Measurements from ENCODE around the gene MAPK9.
A peak's percentile ranks its signal among the peaks of the same experiment; 100 is the strongest.

MAPK9 gene

DNA sequence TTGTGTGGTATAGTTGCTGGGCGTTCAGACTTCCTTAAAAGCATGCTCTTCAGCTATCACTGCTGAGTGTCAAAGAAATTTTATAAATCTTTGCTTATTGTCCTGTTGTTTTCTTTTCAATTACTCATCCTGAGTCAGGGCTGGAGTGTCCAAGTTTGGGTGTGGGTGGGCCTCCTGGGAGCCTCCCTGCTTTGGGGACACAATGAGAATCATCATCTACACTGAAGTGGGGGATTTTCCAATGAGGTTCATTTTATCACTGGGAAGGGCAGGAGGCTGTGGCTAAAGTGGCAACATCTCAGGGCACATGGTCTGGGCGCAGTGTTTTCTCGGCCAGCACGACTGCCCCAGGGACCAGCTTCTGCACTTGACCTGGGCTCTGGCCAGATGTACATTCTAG lies 41.8 kb upstream of the MAPK9 start:
- peaks cover 83% of the 10 kb centered on the region for H3K36me3 ChIP-seq (ENCODE audit: insufficient read depth, low read length)

DNA sequence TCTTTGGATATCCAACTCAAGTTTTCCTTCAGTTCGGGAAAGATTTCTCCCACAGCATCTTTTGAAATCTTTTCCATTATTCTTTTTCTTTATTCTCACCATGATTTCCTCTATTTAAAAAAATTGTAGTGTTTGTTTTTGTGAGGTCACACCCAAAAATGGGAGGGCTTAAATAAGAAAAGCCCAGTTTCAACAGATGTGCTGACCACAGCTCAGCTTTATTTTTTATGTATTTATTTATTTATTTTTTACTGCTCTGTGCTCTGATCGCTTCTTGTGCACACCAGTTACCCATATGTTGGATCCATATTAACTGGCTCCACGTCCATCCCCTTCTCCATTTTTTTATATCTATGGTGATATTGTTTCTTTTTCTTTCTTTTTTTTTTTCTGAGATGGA lies 41.0 kb upstream of the MAPK9 start:
- Histone ChIP-seq H3K36me3 (ENCODE audit: insufficient read depth, low read length) (peaks cover 83% of the 10 kb centered on the region), H3K9me3 (ENCODE audit: insufficient read depth, low read depth, low read length) (no peaks in the 10 kb centered on the region), H3K4me3 (ENCODE audit: low read length) (no peak overlapping the region), H3K4me1 (ENCODE audit: insufficient read depth, low read length) (peaks cover 18% of the 10 kb centered on the region), H3K27me3 (ENCODE audit: insufficient read depth, low read length) (no peaks in the 10 kb centered on the region), H3K9ac (ENCODE audit: low read depth, low read length) (no peak overlapping the region), H3K27ac (ENCODE audit: low read depth, low read length) (peak overlapping the region; percentile 67; the same call in 1 of the 2 replicates)
- 90% methylated on average over 1 of the region's 3 CpGs for WGBS

More for the DNA sequence above, 41.8 kb upstream of the MAPK9 start:
- Histone ChIP-seq H3K4me1 (ENCODE audit: insufficient read depth, low read length) (peaks cover 18% of the 10 kb centered on the region), H3K4me3 (ENCODE audit: low read length) (no peak overlapping the region), H3K27me3 (ENCODE audit: insufficient read depth, low read length) (no peaks in the 10 kb centered on the region), H3K9ac (ENCODE audit: low read depth, low read length) (no peak overlapping the region), H3K27ac (ENCODE audit: low read depth, low read length) (0 out of 2 replicates have a peak overlapping the region, but pooled peaks have one; percentile 35), H3K9me3 (ENCODE audit: insufficient read depth, low read depth, low read length) (no peaks in the 10 kb centered on the region)
- 93% methylated on average over 4 of the region's 4 CpGs for WGBS

DNA sequence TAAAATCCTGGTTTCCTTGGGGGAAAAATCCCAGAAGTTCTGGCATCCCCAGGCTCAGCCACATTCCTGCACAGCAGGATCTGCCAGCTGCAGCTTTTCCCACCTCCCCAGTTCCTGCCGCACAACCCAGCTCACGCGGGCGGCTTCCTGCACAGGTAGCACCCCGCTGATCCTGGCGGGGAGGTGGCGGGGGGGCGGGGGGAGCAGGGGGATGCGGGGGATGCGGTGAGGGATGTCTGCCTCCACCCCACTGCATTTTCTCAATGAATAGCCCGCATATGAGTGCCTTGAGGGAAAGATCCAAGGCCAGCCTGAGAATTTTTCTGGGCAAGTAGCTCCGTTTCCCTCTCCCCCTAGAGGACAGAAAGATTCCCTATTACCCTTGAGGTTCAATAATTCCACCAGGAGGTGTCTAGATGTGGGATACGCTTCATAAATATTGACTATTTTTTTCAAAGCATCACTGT lies 40.2 kb upstream of the MAPK9 start:
- WGBS: 9% methylated on average over 3 of the region's 13 CpGs
- peaks cover 85% of the 10 kb centered on the region for H3K36me3 ChIP-seq (ENCODE audit: insufficient read depth, low read length)

GRCh38 chr5:180331647-180331950 lies 39.7 kb upstream of the MAPK9 start:
- peaks cover 86% of the 10 kb centered on the region for H3K36me3 ChIP-seq (ENCODE audit: insufficient read depth, low read length)
- H3K4me3 ChIP-seq (ENCODE audit: low read length): peak overlapping the region; percentile 39
- H3K4me1 ChIP-seq (ENCODE audit: insufficient read depth, low read length): peaks cover 18% of the 10 kb centered on the region
- no peaks in the 10 kb centered on the region for H3K9me3 ChIP-seq (ENCODE audit: insufficient read depth, low read depth, low read length)
- 18% methylated on average over 7 of the region's 7 CpGs for WGBS
- H3K9ac ChIP-seq (ENCODE audit: low read depth, low read length): peak overlapping the region; percentile 87
- H3K27ac ChIP-seq (ENCODE audit: low read depth, low read length): peak overlapping the region; percentile 100
- no peaks in the 10 kb centered on the region for H3K27me3 ChIP-seq (ENCODE audit: insufficient read depth, low read length)

More for the DNA sequence above, 40.2 kb upstream of the MAPK9 start:
- H3K9me3 ChIP-seq (ENCODE audit: insufficient read depth, low read depth, low read length): no peaks in the 10 kb centered on the region
- H3K27me3 ChIP-seq (ENCODE audit: insufficient read depth, low read length): no peaks in the 10 kb centered on the region
- peaks cover 18% of the 10 kb centered on the region for H3K4me1 ChIP-seq (ENCODE audit: insufficient read depth, low read length)
- peak overlapping the region; percentile 100 for H3K27ac ChIP-seq (ENCODE audit: low read depth, low read length)
- peak overlapping the region; percentile 87 for H3K9ac ChIP-seq (ENCODE audit: low read depth, low read length)
- H3K4me3 ChIP-seq (ENCODE audit: low read length): peak overlapping the region; percentile 39

GRCh38 chr5:180330810-180331646 lies 39.1 kb upstream of the MAPK9 start:
- Histone ChIP-seq H3K27ac (ENCODE audit: low read depth, low read length) (peak overlapping the region; percentile 100), H3K9me3 (ENCODE audit: insufficient read depth, low read depth, low read length) (no peaks in the 10 kb centered on the region), H3K4me1 (ENCODE audit: insufficient read depth, low read length) (peaks cover 18% of the 10 kb centered on the region), H3K4me3 (ENCODE audit: low read length) (no peak overlapping the region; the same call in 1 of the 2 replicates), H3K36me3 (ENCODE audit: insufficient read depth, low read length) (peaks cover 86% of the 10 kb centered on the region), H3K27me3 (ENCODE audit: insufficient read depth, low read length) (no peaks in the 10 kb centered on the region), H3K9ac (ENCODE audit: low read depth, low read length) (peak overlapping the region; percentile 87)
- WGBS: 80% methylated on average over 16 of the region's 16 CpGs

DNA sequence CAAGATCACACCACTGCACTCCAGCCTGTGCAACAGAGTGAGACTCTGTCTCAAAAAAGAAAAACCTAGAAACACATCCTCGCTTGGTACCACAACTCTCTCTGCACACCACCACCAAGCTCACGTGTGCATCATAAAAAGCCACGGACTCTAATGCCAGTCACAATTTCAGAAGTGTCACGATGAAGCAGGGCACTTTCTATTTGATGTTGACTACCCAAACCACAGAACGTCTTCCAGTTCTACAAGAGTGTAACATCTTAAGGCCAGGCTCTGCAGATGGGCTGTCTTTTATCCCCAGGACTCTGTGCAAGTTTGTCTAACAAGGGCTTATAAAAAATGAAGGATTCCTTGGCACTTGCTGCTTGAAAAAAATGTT lies 38.4 kb upstream of the MAPK9 start:
- H3K9ac ChIP-seq (ENCODE audit: low read depth, low read length): peak overlapping the region; percentile 87; the same call in 1 of the 2 replicates
- H3K9me3 ChIP-seq (ENCODE audit: insufficient read depth, low read depth, low read length): no peaks in the 10 kb centered on the region
- WGBS: 92% methylated on average over 5 of the region's 5 CpGs
- peaks cover 83% of the 10 kb centered on the region for H3K36me3 ChIP-seq (ENCODE audit: insufficient read depth, low read length)
- H3K4me1 ChIP-seq (ENCODE audit: insufficient read depth, low read length): peaks cover 18% of the 10 kb centered on the region
- H3K4me3 ChIP-seq (ENCODE audit: low read length): no peak overlapping the region
- no peaks in the 10 kb centered on the region for H3K27me3 ChIP-seq (ENCODE audit: insufficient read depth, low read length)
- peak overlapping the region; percentile 100 for H3K27ac ChIP-seq (ENCODE audit: low read depth, low read length)

DNA sequence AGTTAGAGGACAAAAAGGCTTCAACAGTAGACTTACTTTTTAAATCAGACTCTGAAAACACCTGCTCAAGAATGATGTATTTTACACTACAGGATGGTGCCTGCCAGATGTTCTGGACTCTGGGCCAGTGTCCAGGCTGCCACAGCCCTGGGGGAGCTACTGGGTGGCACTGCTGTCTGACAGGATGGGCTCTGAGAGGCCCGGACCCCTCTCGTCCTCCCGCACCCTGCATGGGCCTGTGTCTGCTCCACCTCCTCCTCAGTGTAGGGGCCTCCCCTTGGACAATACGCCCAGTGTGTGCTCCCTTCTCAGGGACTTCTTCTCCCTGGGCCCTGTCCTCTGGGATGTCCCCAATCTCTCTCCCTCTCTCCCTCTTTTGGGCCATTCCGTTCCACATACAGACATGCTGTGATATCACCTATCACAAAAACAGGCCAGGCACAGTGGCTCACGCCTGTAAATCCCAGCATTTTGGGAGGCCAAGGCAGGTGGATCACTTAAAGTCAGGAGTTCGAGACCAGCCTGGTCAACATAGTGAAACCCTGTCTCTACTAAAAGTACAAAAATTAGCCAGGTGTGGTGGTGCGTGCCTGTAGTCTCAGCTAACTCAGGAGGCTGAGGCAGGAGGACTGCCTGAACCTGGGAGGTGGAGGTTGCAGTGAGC lies 37.9 kb upstream of the MAPK9 start:
- no peak overlapping the region for H3K9ac ChIP-seq (ENCODE audit: low read depth, low read length)
- H3K27ac ChIP-seq (ENCODE audit: low read depth, low read length): peak overlapping the region; percentile 26
- peaks cover 18% of the 10 kb centered on the region for H3K4me1 ChIP-seq (ENCODE audit: insufficient read depth, low read length)
- H3K27me3 ChIP-seq (ENCODE audit: insufficient read depth, low read length): no peaks in the 10 kb centered on the region
- H3K4me3 ChIP-seq (ENCODE audit: low read length): no peak overlapping the region
- no peaks in the 10 kb centered on the region for H3K9me3 ChIP-seq (ENCODE audit: insufficient read depth, low read depth, low read length)
- H3K36me3 ChIP-seq (ENCODE audit: insufficient read depth, low read length): peaks cover 83% of the 10 kb centered on the region
- 93% methylated on average over 8 of the region's 8 CpGs for WGBS

DNA sequence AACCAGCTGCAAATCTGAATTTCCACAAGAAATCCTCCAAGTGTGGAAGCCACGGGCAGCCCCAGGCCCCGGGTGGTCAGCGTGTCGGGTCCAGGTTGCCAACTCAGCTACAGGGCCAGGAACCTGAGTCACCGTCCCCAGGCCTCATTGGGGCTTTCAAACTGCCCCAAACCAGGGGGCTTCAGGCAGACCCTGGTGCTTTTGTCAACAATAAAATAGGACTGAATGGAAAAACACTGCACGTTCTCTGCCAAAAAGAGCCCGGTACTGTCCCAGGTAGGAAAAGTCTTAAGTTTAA lies 37.2 kb upstream of the MAPK9 start:
- Histone ChIP-seq H3K4me1 (ENCODE audit: insufficient read depth, low read length) (peaks cover 18% of the 10 kb centered on the region), H3K9ac (ENCODE audit: low read depth, low read length) (no peak overlapping the region), H3K27me3 (ENCODE audit: insufficient read depth, low read length) (no peaks in the 10 kb centered on the region), H3K4me3 (ENCODE audit: low read length) (no peak overlapping the region), H3K27ac (ENCODE audit: low read depth, low read length) (peak overlapping the region; percentile 35; the same call in 1 of the 2 replicates), H3K9me3 (ENCODE audit: insufficient read depth, low read depth, low read length) (no peaks in the 10 kb centered on the region), H3K36me3 (ENCODE audit: insufficient read depth, low read length) (peaks cover 83% of the 10 kb centered on the region)
- 89% methylated on average over 7 of the region's 7 CpGs for WGBS

DNA sequence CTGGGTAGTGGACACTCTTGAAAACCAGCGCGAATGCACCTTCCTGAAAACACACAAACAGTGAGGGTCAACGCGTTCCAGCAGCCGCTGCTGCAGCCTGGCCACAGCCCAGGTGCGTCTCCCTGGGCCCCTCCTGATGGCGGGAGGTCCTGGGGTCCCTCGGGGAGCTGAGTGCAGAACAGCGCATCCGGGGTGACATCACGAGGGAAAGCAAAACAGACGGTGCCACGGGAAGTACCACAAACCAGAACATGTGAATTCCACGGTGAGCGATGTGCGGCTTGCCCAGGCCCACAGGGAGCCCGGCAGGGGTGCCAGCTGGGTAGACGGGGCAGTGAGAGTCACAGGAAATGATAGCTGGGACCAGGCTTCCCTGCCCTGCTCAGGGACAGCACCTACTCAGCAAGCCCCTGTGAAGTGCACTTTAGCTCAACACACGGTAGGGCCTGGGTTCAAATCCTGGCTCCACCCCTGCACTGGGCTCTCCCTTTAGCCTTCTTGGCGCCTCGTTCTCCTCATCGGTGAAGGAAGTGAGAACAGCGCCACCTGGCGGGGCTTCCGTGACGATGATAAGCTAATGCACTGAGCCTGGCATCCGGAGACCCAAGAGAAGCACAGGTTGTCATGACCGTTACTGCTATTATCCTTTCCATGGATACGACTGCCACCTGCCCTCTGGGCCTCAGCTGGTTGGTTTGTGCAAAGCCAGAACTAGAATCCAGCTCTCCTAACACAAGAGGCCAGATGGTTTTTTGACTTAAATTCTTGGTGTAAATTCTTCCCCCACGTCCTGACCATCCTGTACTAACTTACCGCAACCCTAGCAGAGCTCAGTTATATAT lies 36.6 kb upstream of the MAPK9 start:
- Histone ChIP-seq H3K9me3 (ENCODE audit: insufficient read depth, low read depth, low read length) (no peaks in the 10 kb centered on the region), H3K27ac (ENCODE audit: low read depth, low read length) (peak overlapping the region; percentile 35; the same call in 1 of the 2 replicates), H3K9ac (ENCODE audit: low read depth, low read length) (no peak overlapping the region), H3K36me3 (ENCODE audit: insufficient read depth, low read length) (peaks cover 83% of the 10 kb centered on the region), H3K4me1 (ENCODE audit: insufficient read depth, low read length) (peaks cover 18% of the 10 kb centered on the region), H3K4me3 (ENCODE audit: low read length) (no peak overlapping the region), H3K27me3 (ENCODE audit: insufficient read depth, low read length) (no peaks in the 10 kb centered on the region)
- 81% methylated on average over 31 of the region's 31 CpGs for WGBS

DNA sequence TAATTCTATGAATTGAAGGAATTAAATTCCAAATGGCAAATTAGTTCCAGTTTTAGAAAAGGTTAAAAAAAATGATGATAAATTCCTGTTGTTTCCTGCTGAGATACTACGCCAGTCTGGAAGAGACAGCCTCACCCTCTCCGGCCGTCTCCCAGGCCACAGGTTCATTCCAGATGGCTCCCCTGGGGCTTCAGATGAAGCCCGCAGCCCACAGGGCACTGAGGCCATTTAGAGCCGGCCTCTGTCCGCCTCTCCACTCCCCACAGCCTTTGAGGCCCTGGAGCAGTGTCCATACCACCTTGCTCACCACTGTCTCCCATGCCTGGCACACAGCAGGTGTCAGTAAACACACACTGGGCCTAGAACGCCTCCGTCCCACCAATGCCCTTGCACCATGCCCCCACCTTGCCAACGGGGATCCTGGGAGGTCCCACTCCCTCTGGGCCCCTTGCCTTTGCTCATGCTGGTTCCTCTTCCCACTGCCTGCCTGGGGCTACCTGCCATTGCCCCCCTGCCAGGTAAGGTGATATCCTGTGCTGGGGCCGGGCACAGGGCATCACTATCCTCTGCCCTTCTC lies 35.2 kb upstream of the MAPK9 start:
- H3K4me1 ChIP-seq (ENCODE audit: insufficient read depth, low read length): peaks cover 18% of the 10 kb centered on the region
- no peak overlapping the region for H3K27ac ChIP-seq (ENCODE audit: low read depth, low read length)
- H3K36me3 ChIP-seq (ENCODE audit: insufficient read depth, low read length): peaks cover 89% of the 10 kb centered on the region
- no peak overlapping the region for H3K9ac ChIP-seq (ENCODE audit: low read depth, low read length)
- no peak overlapping the region for H3K4me3 ChIP-seq (ENCODE audit: low read length)
- WGBS: 94% methylated on average over 10 of the region's 10 CpGs
- no peaks in the 10 kb centered on the region for H3K9me3 ChIP-seq (ENCODE audit: insufficient read depth, low read depth, low read length)
- no peaks in the 10 kb centered on the region for H3K27me3 ChIP-seq (ENCODE audit: insufficient read depth, low read length)
